ENCODE measurements around the gene AUH.

DNA sequence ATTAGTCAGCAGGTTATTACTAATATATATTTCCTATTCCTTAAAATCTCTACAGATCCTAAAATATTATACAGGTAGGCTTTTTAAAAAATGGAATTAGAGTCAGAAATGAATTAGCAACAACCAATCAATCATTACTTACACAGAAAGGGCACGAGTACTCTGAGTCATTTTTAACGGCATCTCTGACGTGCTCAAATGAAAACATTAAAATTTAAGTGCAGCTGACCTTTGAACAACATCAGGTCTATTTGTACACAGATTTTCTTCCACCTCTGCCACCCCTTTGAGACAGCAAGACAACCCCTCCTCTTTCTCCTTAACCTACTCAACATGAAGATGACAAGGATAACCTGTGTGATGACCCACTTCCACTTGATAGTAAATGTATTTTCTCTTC, 19.1 kb downstream of the AUH start:
- TF ChIP-seq POLR2A (IDR thresholded peaks at IDR 0.05; ENCODE audit: low read length) (no peak), GATA1 (IDR thresholded peaks at IDR 0.05; ENCODE audit: low read depth, low read length) (no peak)
